ENCODE data around the gene PPP1R13B. TPM values are rescaled to one million over a fixed set of nuclear protein-coding genes. Genes with fewer than 3 reads are reported as not detected.
A peak's percentile ranks its signal among the peaks of the same experiment; 100 is the strongest.

Gene PPP1R13B
- total RNA-seq, 1 experiment from 2014 or later = 26.5 TPM

GRCh38 chr14:103738166-103738565 is 109.2 kb downstream of the PPP1R13B start:
- H3K9me2 ChIP-seq (ENCODE audit: insufficient read depth) = no peaks in the 10 kb centered on the region
- H3K27me3 ChIP-seq (ENCODE audit: insufficient read depth, low read depth) = no peaks in the 10 kb centered on the region
- BruUV-seq (replicated peaks) = no TSS peak
- H4K20me1 ChIP-seq (ENCODE audit: insufficient read depth) = peaks cover 6% of the 10 kb centered on the region; the same call in 1 of the 2 replicates
- no peaks in the 10 kb centered on the region for H3K9me3 ChIP-seq (ENCODE audit: insufficient read depth, low read depth)
- ChIA-PET CTCF (no interaction called here), POLR2A (ENCODE audit: unreplicated experiment) (interaction anchor here (0.6 kb wide), 1 partner anchor 10 kb away, joined by 3 read pairs; no protein-coding TSS in a partner anchor)
- TF ChIP-seq EZH2 (IDR thresholded peaks at IDR 0.05; ENCODE audit: low read depth) (no peak), CTCF (conservative IDR thresholded peaks at IDR 0.05) (no peak)
- no peak overlapping the region for H3K4me2 ChIP-seq
- no peak overlapping the region for H3K4me3 ChIP-seq
- no peaks in the 10 kb centered on the region for H3K36me3 ChIP-seq (ENCODE audit: low read depth)
- intact Hi-C loops (cut with micrococcal nuclease; ENCODE audit: unreplicated experiment) = no loop called here
- no peak overlapping the region for H2AFZ ChIP-seq
- no peaks in the 10 kb centered on the region for H3K79me2 ChIP-seq (ENCODE audit: low read depth)
- DNase-seq = no peak
- H3F3A ChIP-seq (ENCODE audit: insufficient read depth, low read depth) = peaks cover 18% of the 10 kb centered on the region; the same call in 1 of the 2 replicates
- H3K27ac ChIP-seq = no peak overlapping the region
- H3K4me1 ChIP-seq (replicated peaks; ENCODE audit: insufficient read depth) = peaks cover 15% of the 10 kb centered on the region

GRCh38 chr14:103737432-103738045 is 109.8 kb downstream of the PPP1R13B start:
- Histone ChIP-seq H3K9me3 (ENCODE audit: insufficient read depth, low read depth) (no peaks in the 10 kb centered on the region), H3F3A (ENCODE audit: insufficient read depth, low read depth) (peaks cover 23% of the 10 kb centered on the region; the same call in 1 of the 2 replicates), H3K4me1 (replicated peaks; ENCODE audit: insufficient read depth) (peaks cover 15% of the 10 kb centered on the region), H3K4me2 (no peak overlapping the region), H3K27ac (no peak overlapping the region), H2AFZ (no peak overlapping the region), H3K79me2 (ENCODE audit: low read depth) (no peaks in the 10 kb centered on the region), H3K4me3 (no peak overlapping the region), H3K9me2 (ENCODE audit: insufficient read depth) (no peaks in the 10 kb centered on the region), H3K27me3 (ENCODE audit: insufficient read depth, low read depth) (no peaks in the 10 kb centered on the region), H4K20me1 (ENCODE audit: insufficient read depth) (peaks cover 9% of the 10 kb centered on the region; the same call in 1 of the 2 replicates), H3K36me3 (ENCODE audit: low read depth) (no peaks in the 10 kb centered on the region)
- ChIA-PET POLR2A (ENCODE audit: unreplicated experiment) (interaction anchor here (0.6 kb wide), 1 partner anchor 10 kb away, joined by 3 read pairs; no protein-coding TSS in a partner anchor), CTCF (no interaction called here)
- no peak for TF ChIP-seq EZH2 (IDR thresholded peaks at IDR 0.05; ENCODE audit: low read depth)
- no peak for TF ChIP-seq CTCF (conservative IDR thresholded peaks at IDR 0.05)
- no TSS peak for BruUV-seq (replicated peaks)
- DNase-seq = no peak
- intact Hi-C loops (cut with micrococcal nuclease; ENCODE audit: unreplicated experiment) = no loop called here

- H3K4me1 ChIP-seq (replicated peaks; ENCODE audit: insufficient read depth) = peaks cover 15% of the 10 kb centered on the region
- DNase-seq = no peak
- TSS peak; percentile 24 for BruUV-seq (replicated peaks)
- H3K9me3 ChIP-seq (ENCODE audit: insufficient read depth, low read depth) = no peaks in the 10 kb centered on the region
- no peaks in the 10 kb centered on the region for H3K27me3 ChIP-seq (ENCODE audit: insufficient read depth, low read depth)
- no peaks in the 10 kb centered on the region for H3K9me2 ChIP-seq (ENCODE audit: insufficient read depth)
- intact Hi-C loops (cut with micrococcal nuclease; ENCODE audit: unreplicated experiment) = no loop called here
- H3K4me3 ChIP-seq = no peak overlapping the region
- ChIA-PET POLR2A (ENCODE audit: unreplicated experiment) (no interaction called here), CTCF (interaction anchor here (0.6 to 1.1 kb wide), 3 partner anchors 31 to 124 kb away, joined by 3 read pairs; no protein-coding TSS in a partner anchor)
- H3K27ac ChIP-seq = no peak overlapping the region
- no peak for TF ChIP-seq EZH2 (IDR thresholded peaks at IDR 0.05; ENCODE audit: low read depth)
- TF ChIP-seq CTCF (conservative IDR thresholded peaks at IDR 0.05) = no peak
- H4K20me1 ChIP-seq (ENCODE audit: insufficient read depth) = peaks cover 11% of the 10 kb centered on the region; the same call in 1 of the 2 replicates
- no peak overlapping the region for H2AFZ ChIP-seq
- H3K4me2 ChIP-seq = peak overlapping the region; percentile 49
- H3K79me2 ChIP-seq (ENCODE audit: low read depth) = no peaks in the 10 kb centered on the region
- H3F3A ChIP-seq (ENCODE audit: insufficient read depth, low read depth) = peaks cover 23% of the 10 kb centered on the region; the same call in 1 of the 2 replicates
- no peaks in the 10 kb centered on the region for H3K36me3 ChIP-seq (ENCODE audit: low read depth)
These were observed 110.6 kb downstream of the PPP1R13B start for GRCh38 chr14:103736546-103737431.

Measured in PC-9 (cell line).